Parathyroid adenoma (tissue), 2 donors: ENCODE results near the gene LTK.

Experiments
- H2AFZ ChIP-seq: fragments of 300-600 bp; sonication (generic); one replicate; pipeline ENCODE4 v1.7.0; 2017; ENCODE audit warnings: antibody characterized with exemption, mild to moderate bottlenecking
- H3K27ac ChIP-seq: fragments of 300-600 bp; sonication (generic); one replicate; pipeline ENCODE4 v1.7.0; 2017
- H3K27me3 ChIP-seq: fragments of 300-600 bp; sonication (generic); one replicate; pipeline ENCODE4 v1.7.0; 2017; ENCODE audit warnings: low read length; ENCODE audit not compliant: control insufficient read depth, insufficient read depth
- H3K36me3 ChIP-seq: fragments of 300-600 bp; sonication (generic); one replicate; pipeline ENCODE4 v1.7.0; 2017; ENCODE audit warnings: low read length; ENCODE audit not compliant: control insufficient read depth, insufficient read depth
- H3K4me1 ChIP-seq: fragments of 300-600 bp; sonication (generic); one replicate; pipeline ENCODE4 v1.7.0; 2017; ENCODE audit warnings: control low read depth
- H3K4me2 ChIP-seq: fragments of 300-600 bp; sonication (generic); one replicate; pipeline ENCODE4 v1.7.0; 2017; ENCODE audit warnings: low read length
- H3K4me3 ChIP-seq: fragments of 300-600 bp; sonication (generic); one replicate; pipeline ENCODE4 v1.7.0; 2017; ENCODE audit warnings: low read depth, low read length
- H3K79me2 ChIP-seq: fragments of 300-600 bp; sonication (generic); one replicate; pipeline ENCODE4 v1.7.0; 2017; ENCODE audit warnings: control low read depth
- H3K9ac ChIP-seq: fragments of 300-600 bp; sonication (generic); one replicate; pipeline ENCODE4 v1.7.0; 2017; ENCODE audit warnings: mild to moderate bottlenecking
- H3K9me3 ChIP-seq: fragments of 300-600 bp; sonication (generic); one replicate; pipeline ENCODE4 v1.7.0; 2017; ENCODE audit warnings: low read length; ENCODE audit not compliant: control insufficient read depth
- TF ChIP-seq, protein P1 (sequence below): fragments of 300-600 bp; sonication (generic); IDR thresholded peaks from one replicate; pipeline ENCODE4 v1.7.0; 2017; ENCODE audit warnings: antibody characterized with exemption, mild to moderate bottlenecking
- donor health status: primary hyperparathyroidism.

Gene LTK

DNA sequence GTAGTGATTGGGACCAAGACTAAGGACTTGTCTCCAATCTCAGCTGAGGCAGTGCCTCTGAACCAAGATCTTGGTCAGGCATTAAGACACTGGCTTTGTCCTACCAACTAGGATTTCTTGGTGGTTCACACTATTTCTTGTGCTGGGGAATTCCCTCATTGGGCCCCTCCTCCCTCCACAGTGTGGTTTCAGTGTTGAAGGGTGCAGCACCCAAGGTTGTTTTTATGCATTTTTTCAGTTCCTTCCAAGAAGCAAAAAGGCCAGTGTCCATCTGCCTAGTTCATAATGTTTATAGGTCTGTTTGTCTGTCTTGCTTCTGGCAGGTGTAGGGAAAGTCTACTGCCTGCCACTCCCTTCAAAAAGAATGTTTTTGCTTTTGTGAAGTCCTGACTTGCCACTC, 30.5 kb downstream of the LTK start:
- H3K27ac ChIP-seq = no peak overlapping the region

DNA sequence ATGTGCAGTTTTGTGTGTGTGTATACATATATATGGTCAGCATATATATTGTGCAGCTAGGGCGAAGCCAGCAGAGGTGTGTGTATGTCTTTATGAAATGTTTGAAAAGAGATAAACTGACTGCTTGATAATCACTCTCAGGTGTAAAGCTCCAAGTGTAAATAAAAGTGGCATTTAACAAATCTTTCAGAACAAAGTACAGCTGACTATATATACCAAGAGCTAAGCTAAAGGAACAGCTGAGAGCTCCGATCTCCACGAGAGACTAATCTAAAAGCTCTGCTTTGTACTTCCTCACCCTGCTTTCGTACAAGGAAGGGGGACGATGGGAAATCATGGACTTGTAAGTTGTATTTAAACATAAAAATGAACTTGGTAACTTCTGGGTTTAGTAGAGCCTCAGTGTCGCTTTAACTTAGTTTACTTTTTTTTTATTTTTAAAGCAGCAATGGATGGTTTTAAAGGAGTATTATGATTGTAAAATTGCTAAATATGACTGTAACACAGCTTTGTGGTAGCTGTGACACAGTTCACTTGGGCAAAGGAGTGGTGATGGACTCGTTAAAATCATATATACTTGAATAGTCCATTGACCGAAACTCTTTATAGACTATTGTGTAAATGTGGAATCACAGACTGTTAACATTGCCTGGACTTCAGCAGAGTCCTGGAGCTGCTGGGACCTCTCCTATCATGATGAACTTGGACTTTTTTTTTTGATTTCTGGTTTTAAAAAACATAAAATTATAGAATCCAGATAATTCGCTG, 31.3 kb downstream of the LTK start:
- Histone ChIP-seq H3K27me3 (no peaks in the 10 kb centered on the region), H2AFZ (no peak overlapping the region), H3K27ac (no peak overlapping the region), H3K36me3 (no peaks in the 10 kb centered on the region), H3K4me3 (no peak overlapping the region), H3K4me1 (no peaks in the 10 kb centered on the region), H3K79me2 (no peaks in the 10 kb centered on the region), H3K9ac (no peak overlapping the region), H3K9me3 (no peaks in the 10 kb centered on the region), H3K4me2 (no peak overlapping the region)
- TF ChIP-seq, protein P1, sequence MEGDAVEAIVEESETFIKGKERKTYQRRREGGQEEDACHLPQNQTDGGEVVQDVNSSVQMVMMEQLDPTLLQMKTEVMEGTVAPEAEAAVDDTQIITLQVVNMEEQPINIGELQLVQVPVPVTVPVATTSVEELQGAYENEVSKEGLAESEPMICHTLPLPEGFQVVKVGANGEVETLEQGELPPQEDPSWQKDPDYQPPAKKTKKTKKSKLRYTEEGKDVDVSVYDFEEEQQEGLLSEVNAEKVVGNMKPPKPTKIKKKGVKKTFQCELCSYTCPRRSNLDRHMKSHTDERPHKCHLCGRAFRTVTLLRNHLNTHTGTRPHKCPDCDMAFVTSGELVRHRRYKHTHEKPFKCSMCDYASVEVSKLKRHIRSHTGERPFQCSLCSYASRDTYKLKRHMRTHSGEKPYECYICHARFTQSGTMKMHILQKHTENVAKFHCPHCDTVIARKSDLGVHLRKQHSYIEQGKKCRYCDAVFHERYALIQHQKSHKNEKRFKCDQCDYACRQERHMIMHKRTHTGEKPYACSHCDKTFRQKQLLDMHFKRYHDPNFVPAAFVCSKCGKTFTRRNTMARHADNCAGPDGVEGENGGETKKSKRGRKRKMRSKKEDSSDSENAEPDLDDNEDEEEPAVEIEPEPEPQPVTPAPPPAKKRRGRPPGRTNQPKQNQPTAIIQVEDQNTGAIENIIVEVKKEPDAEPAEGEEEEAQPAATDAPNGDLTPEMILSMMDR = no peak

More for the DNA sequence above, 30.5 kb downstream of the LTK start:
- Histone ChIP-seq H3K79me2 (no peaks in the 10 kb centered on the region), H3K36me3 (no peaks in the 10 kb centered on the region), H3K9ac (no peak overlapping the region), H3K4me3 (no peak overlapping the region), H3K4me1 (no peaks in the 10 kb centered on the region), H3K27me3 (no peaks in the 10 kb centered on the region), H3K4me2 (no peak overlapping the region), H2AFZ (no peak overlapping the region), H3K9me3 (no peaks in the 10 kb centered on the region)
- TF ChIP-seq, protein P1 = no peak

DNA sequence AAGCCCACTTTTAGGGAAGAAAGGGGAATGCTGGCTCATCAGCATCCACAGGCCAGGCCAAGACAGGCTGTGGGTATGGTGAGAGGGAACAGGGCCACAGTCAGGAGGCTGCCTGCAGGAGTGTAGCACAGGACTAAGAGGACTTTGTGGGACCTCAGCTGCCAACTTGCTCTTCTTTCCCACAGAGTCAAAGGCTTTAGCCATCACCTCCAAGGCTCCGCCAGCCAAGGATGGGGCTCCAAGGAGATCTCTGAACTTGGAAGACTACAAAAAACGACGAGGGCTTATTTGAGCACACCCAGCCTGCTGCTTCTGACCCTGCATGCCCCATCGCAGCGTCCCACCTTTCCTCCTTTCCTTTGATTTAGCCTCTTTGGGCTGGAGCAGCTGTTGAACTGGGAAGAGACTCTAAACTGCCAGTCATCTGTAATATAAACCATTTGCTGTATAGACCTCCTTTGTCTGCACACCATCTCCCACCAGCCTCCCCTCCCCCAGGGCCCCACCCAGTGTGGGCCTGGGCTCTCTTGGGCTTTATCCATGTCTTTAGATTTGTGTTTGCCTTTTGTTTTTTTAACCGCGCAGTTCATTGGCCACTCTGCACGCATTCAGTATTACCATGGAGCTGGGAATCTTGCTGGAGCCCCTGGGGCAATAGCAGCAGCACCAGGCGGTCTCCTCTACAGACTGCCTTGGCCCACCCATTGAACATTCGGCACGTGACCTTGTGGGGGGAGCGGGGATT, 33.1 kb downstream of the LTK start:
- Histone ChIP-seq H3K9me3 (no peaks in the 10 kb centered on the region), H3K4me1 (no peaks in the 10 kb centered on the region), H3K27me3 (no peaks in the 10 kb centered on the region), H3K36me3 (no peaks in the 10 kb centered on the region), H3K79me2 (no peaks in the 10 kb centered on the region), H3K4me2 (no peak overlapping the region), H3K27ac (no peak overlapping the region), H2AFZ (no peak overlapping the region), H3K9ac (no peak overlapping the region), H3K4me3 (no peak overlapping the region)
- TF ChIP-seq, protein P1 = no peak

DNA sequence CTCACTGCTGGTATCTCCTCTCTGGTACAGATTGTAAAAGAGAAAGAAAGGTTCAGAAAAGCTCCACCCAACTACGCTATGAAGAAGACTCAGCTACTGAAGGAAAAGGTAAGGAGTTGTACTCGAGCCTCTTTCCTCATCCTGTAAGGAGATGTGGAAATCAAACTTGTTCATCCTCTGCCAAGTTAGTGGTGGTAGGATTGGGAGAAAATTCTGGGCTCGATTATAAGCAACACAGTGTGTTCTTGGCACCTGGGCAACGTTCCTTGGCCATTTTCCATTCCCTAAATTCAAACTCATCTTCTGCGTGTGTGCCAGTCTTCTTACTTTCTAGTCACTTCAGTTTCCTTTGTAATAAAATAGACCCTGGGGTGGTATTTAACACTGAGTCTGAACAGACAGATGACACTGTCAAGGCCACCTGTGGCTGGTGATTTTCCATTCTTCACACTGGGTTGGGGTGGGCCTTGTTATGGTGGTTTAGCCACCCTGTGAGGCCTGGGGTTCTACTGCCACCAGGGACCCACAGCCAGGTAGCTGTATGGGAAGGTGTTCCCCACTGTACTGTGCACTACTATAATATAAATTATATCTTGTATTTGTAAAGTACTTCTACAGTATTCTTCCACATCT, 37.1 kb downstream of the LTK start:
- H3K79me2 ChIP-seq = no peaks in the 10 kb centered on the region
- no peaks in the 10 kb centered on the region for H3K27me3 ChIP-seq
- H3K4me2 ChIP-seq = no peak overlapping the region
- no peaks in the 10 kb centered on the region for H3K4me1 ChIP-seq
- TF ChIP-seq, protein P1 = no peak
- H3K36me3 ChIP-seq = no peaks in the 10 kb centered on the region
- H3K9me3 ChIP-seq = no peaks in the 10 kb centered on the region
- no peak overlapping the region for H3K27ac ChIP-seq
- no peak overlapping the region for H3K4me3 ChIP-seq
- H2AFZ ChIP-seq = no peak overlapping the region
- no peak overlapping the region for H3K9ac ChIP-seq
